ENCODE measurements around the gene POU2AF2. TPM values are rescaled to one million over a fixed set of nuclear protein-coding genes. Genes with fewer than 3 reads are reported as not detected.

Gene POU2AF2
- polyA plus RNA-seq, 4 donors: not detected

GRCh38 chr11:111327908-111328624, 82.5 kb downstream of the POU2AF2 start:
- no peak for DNase-seq (ENCODE audit: low read depth in 4 of 4, low spot score in 3 of 4)

- no peak for DNase-seq (ENCODE audit: low read depth in 4 of 4, low spot score in 3 of 4)
These were observed 84.0 kb downstream of the POU2AF2 start for GRCh38 chr11:111329306-111330204.

- DNase-seq (ENCODE audit: low read depth in 4 of 4, low spot score in 3 of 4): no peak
These were observed 84.8 kb downstream of the POU2AF2 start for GRCh38 chr11:111330234-111330893.

- DNase-seq (ENCODE audit: low read depth in 4 of 4, low spot score in 3 of 4): no peak
These were observed 86.4 kb downstream of the POU2AF2 start for GRCh38 chr11:111331711-111332479.

GRCh38 chr11:111334532-111335502, 89.3 kb downstream of the POU2AF2 start:
- no peak for DNase-seq (ENCODE audit: low read depth in 4 of 4, low spot score in 3 of 4)

- no peak for DNase-seq (ENCODE audit: low read depth in 4 of 4, low spot score in 3 of 4)
These were observed 90.0 kb downstream of the POU2AF2 start for GRCh38 chr11:111335549-111335948.

Other genes starting within 250 kb of the POU2AF2 start
- 10 to 100 TPM in 1 of 4 donors, 1 to 10 TPM in 3; 6.8 to 12.1 (median 8.7) TPM for gene POU2AF3, start 52.8 kb downstream of the POU2AF2 start, polyA plus RNA-seq (ENCODE audit: insufficient read length in 4 of 4)
- 1 to 10 TPM in 1 of 4 donors, under 1 TPM in 3; 0.58 to 1.0 (median 0.60) TPM for gene POU2AF1, start 133.6 kb downstream of the POU2AF2 start, polyA plus RNA-seq (ENCODE audit: insufficient read length in 4 of 4)